Measurements from ENCODE around the gene GAL3ST3. TPM values are rescaled to one million over a fixed set of nuclear protein-coding genes. Genes with fewer than 3 reads are reported as not detected.

The GAL3ST3 gene
- total RNA-seq, 1 donor from 2014 or later = 1.8 TPM

- Mint-ChIP-seq H3K36me3 (ENCODE audit: low read depth) (no peaks in the 10 kb centered on the region), H3K9me3 (ENCODE audit: low read depth) (no peaks in the 10 kb centered on the region), H3K4me1 (ENCODE audit: low read depth) (peaks cover 43% of the 10 kb centered on the region), H3K27me3 (ENCODE audit: low read depth) (peaks cover 3% of the 10 kb centered on the region), H3K4me3 (ENCODE audit: unreplicated experiment) (no peak overlapping the region), H3K27ac (ENCODE audit: unreplicated experiment) (no peak overlapping the region)
- DNase-seq (ENCODE audit: low spot score) = no peak
- no peak for TF ChIP-seq CTCF (IDR thresholded peaks at IDR 0.05)
Measured at GRCh38 chr11:66020212-66020611, 28.7 kb downstream of the GAL3ST3 start.

GRCh38 chr11:66017321-66017720, 31.6 kb downstream of the GAL3ST3 start:
- no peak overlapping the region for H3K27ac Mint-ChIP-seq (ENCODE audit: unreplicated experiment)
- peaks cover 62% of the 10 kb centered on the region for H3K4me1 Mint-ChIP-seq (ENCODE audit: low read depth)
- H3K27me3 Mint-ChIP-seq (ENCODE audit: low read depth) = no peaks in the 10 kb centered on the region
- no peak for DNase-seq (ENCODE audit: low spot score)
- no peaks in the 10 kb centered on the region for H3K36me3 Mint-ChIP-seq (ENCODE audit: low read depth)
- H3K9me3 Mint-ChIP-seq (ENCODE audit: low read depth) = no peaks in the 10 kb centered on the region
- no peak overlapping the region for H3K4me3 Mint-ChIP-seq (ENCODE audit: unreplicated experiment)
- TF ChIP-seq CTCF (IDR thresholded peaks at IDR 0.05) = no peak

- Mint-ChIP-seq H3K4me3 (ENCODE audit: unreplicated experiment) (no peak overlapping the region), H3K27ac (ENCODE audit: unreplicated experiment) (peak overlapping the region; percentile 85), H3K9me3 (ENCODE audit: low read depth) (no peaks in the 10 kb centered on the region), H3K36me3 (ENCODE audit: low read depth) (no peaks in the 10 kb centered on the region), H3K27me3 (ENCODE audit: low read depth) (no peaks in the 10 kb centered on the region), H3K4me1 (ENCODE audit: low read depth) (peaks cover 58% of the 10 kb centered on the region)
- TF ChIP-seq CTCF (IDR thresholded peaks at IDR 0.05) = no peak
- no peak for DNase-seq (ENCODE audit: low spot score)
Measured at GRCh38 chr11:66016793-66017177, 32.2 kb downstream of the GAL3ST3 start.

- H3K4me1 Mint-ChIP-seq (ENCODE audit: low read depth) = peaks cover 55% of the 10 kb centered on the region
- DNase-seq (ENCODE audit: low spot score) = no peak
- H3K36me3 Mint-ChIP-seq (ENCODE audit: low read depth) = no peaks in the 10 kb centered on the region
- H3K4me3 Mint-ChIP-seq (ENCODE audit: unreplicated experiment) = no peak overlapping the region
- H3K27me3 Mint-ChIP-seq (ENCODE audit: low read depth) = no peaks in the 10 kb centered on the region
- H3K27ac Mint-ChIP-seq (ENCODE audit: unreplicated experiment) = peak overlapping the region; percentile 85
- H3K9me3 Mint-ChIP-seq (ENCODE audit: low read depth) = no peaks in the 10 kb centered on the region
- no peak for TF ChIP-seq CTCF (IDR thresholded peaks at IDR 0.05)
Measured at GRCh38 chr11:66015936-66016792, 32.8 kb downstream of the GAL3ST3 start.

- peaks cover 52% of the 10 kb centered on the region for H3K4me1 Mint-ChIP-seq (ENCODE audit: low read depth)
- H3K27ac Mint-ChIP-seq (ENCODE audit: unreplicated experiment) = peak overlapping the region; percentile 85
- H3K4me3 Mint-ChIP-seq (ENCODE audit: unreplicated experiment) = no peak overlapping the region
- H3K9me3 Mint-ChIP-seq (ENCODE audit: low read depth) = no peaks in the 10 kb centered on the region
- H3K27me3 Mint-ChIP-seq (ENCODE audit: low read depth) = no peaks in the 10 kb centered on the region
- no peak for TF ChIP-seq CTCF (IDR thresholded peaks at IDR 0.05)
- H3K36me3 Mint-ChIP-seq (ENCODE audit: low read depth) = no peaks in the 10 kb centered on the region
- DNase-seq (ENCODE audit: low spot score) = no peak
Measured at GRCh38 chr11:66015454-66015881, 33.5 kb downstream of the GAL3ST3 start.

Data from chondrocyte (in vitro differentiated cells).